Coronary artery (tissue), 2 donors: ENCODE results near the gene DONSON.

Experiments
- DNase-seq: peaks from one replicate; pipeline ENCODE4 v3.0.0-alpha.2; 2017; ENCODE audit warnings: low spot score
- H3K27ac ChIP-seq, 2 donors: fragments of 200-600 bp; sonication (generic); one replicate each; pipeline ENCODE4 v1.5.1; 2016 to 2019
- H3K4me3 ChIP-seq: fragments of 200-600 bp; sonication (generic); 2 replicates; pipeline ENCODE4 v1.5.1; 2016; ENCODE audit warnings: mild to moderate bottlenecking, moderate library complexity
- CTCF ChIP-seq: fragments of 200-600 bp; sonication (generic); IDR thresholded peaks from one replicate; pipeline ENCODE4 v1.5.1; 2019; ENCODE audit warnings: antibody characterized with exemption

The DONSON gene

GRCh38 chr21:33560965-33561364 is 27.5 kb downstream of the DONSON start:
- no peak for DNase-seq
- Histone ChIP-seq H3K27ac (no peak overlapping the region), H3K4me3 (no peak overlapping the region)
- TF ChIP-seq CTCF, result no peak

- Histone ChIP-seq H3K27ac (no peak overlapping the region), H3K4me3 (no peak overlapping the region)
- no peak for TF ChIP-seq CTCF
- no peak for DNase-seq
Measured at GRCh38 chr21:33559813-33560212, 28.7 kb downstream of the DONSON start.

- no peak for DNase-seq
- no peak overlapping the region for H3K4me3 ChIP-seq
- no peak for TF ChIP-seq CTCF
- H3K27ac ChIP-seq, result no peak overlapping the region
Measured at GRCh38 chr21:33558777-33559421, 29.6 kb downstream of the DONSON start.

GRCh38 chr21:33557447-33557846 is 31.0 kb downstream of the DONSON start:
- no peak overlapping the region for H3K4me3 ChIP-seq
- no peak for TF ChIP-seq CTCF
- no peak for DNase-seq
- H3K27ac ChIP-seq, result no peak overlapping the region

- no peak for TF ChIP-seq CTCF
- no peak for DNase-seq
- H3K4me3 ChIP-seq, result no peak overlapping the region
- H3K27ac ChIP-seq, result no peak overlapping the region
Measured at GRCh38 chr21:33554982-33555344, 33.5 kb downstream of the DONSON start.

GRCh38 chr21:33554236-33554981 is 34.1 kb downstream of the DONSON start:
- Histone ChIP-seq H3K27ac (no peak overlapping the region), H3K4me3 (no peak overlapping the region)
- no peak for TF ChIP-seq CTCF
- no peak for DNase-seq

- no peak overlapping the region for H3K27ac ChIP-seq
- no peak for DNase-seq
- no peak overlapping the region for H3K4me3 ChIP-seq
- TF ChIP-seq CTCF, result no peak
Measured at GRCh38 chr21:33552999-33553598, 35.4 kb downstream of the DONSON start.
